Bone marrow (tissue), 2 donors: ENCODE data around the gene DDX25.
"Not testable (repeated sequence)": the region's sequence is repeated elsewhere in the genome, so short reads cannot be mapped to it uniquely, and the experiment has no call there.

Experiments
- DNase-seq, 2 donors: peaks; one replicate each; lab custom pipeline; 2025; lab: John Stamatoyannopoulos, UW

The DDX25 gene

DNA sequence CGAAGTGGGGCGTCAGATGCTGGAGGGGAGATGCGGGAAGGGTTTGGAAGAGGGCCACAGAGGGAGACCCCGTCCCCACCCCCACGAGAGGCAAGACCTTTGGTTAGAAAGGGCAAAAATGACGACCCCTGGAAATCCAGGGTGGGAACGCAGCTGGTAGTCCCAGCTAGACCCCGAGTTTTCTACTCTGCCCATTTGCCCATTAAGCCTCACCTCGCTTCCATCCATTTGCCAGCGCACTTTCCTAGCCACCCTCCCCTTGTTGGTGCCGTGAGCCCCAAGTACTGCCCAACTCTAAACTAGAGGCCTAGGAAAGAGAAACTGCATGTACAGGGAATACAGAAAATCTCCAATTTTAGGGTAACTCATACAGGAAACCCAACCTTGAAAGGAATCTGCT lies 370 bp downstream of the DDX25 start:
- no peak for DNase-seq

DNA sequence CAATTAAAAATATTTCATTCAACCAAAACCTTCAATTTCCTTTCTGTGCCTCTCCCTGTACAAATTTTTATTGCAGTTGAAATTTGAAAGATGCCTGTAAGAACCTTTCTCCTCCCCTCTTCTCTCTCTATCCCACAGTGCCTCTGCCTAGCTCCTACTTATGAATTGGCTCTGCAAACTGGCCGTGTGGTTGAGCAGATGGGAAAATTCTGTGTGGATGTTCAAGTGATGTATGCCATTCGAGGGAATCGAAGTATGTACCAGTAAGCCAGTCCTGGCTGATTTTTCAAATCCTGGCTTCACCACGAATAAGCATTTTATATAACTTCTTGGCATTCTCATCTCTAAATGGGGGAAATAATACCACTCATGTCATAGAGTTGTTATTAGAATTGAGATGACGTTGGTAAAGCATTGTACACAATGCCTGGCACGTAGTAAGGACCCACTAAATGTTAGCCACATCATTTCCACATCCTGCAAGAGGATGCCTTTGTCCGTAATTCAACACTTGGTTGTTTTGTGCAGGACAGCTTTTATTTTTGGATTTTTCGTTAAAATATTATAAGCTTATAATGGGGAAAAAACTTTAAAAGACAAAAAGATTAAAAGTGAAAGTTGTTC lies 6.0 kb downstream of the DDX25 start:
- DNase-seq: no peak

DNA sequence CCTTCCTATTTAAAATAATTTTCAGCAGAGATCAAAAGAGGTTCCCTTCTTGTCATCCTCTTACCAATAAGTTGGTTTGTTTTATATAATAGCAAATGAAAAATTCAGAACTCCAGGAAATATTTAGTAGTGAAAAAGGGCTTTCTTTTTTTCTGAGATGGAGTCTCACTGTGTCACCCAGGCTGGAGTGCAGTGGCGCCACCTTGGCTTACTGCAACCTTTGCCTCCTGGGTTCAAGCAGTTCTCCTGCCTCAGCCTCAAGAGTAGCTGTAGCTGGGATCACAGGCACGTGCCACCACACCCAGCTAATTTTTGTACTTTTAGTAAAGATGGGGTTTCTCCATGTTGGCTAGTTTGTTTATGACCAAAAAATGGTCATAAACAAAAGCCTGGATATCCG lies 10.3 kb downstream of the DDX25 start:
- not testable (repeated sequence) for DNase-seq

DNA sequence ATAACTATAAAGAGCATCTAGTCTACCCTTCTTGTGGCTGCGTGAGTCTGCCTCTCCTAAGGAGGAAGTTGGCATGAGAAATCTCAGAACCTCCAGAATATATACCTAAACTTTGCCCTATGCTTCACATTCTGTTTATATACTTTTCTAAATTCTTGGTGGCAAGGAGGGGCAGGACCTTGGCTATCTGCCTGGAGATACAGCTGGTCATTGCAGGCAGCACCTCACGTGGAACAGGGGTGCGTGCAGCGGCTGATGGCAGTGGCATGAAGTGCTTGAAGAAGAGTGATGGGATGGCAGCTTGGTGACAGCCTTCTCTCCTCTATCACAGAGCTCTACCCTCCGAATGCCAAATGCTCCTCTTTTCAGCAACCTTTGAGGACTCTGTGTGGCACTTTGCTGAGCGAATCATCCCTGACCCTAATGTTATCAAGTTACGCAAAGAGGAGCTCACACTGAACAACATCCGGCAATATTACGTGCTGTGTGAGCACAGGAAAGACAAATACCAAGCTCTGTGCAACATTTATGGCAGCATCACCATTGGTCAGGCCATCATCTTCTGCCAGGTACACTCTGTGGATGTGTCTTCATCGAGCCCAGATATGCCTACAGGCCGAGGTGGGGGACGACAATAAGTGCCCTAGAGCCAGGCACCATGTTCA lies 12.5 kb downstream of the DDX25 start:
- no peak for DNase-seq

DNA sequence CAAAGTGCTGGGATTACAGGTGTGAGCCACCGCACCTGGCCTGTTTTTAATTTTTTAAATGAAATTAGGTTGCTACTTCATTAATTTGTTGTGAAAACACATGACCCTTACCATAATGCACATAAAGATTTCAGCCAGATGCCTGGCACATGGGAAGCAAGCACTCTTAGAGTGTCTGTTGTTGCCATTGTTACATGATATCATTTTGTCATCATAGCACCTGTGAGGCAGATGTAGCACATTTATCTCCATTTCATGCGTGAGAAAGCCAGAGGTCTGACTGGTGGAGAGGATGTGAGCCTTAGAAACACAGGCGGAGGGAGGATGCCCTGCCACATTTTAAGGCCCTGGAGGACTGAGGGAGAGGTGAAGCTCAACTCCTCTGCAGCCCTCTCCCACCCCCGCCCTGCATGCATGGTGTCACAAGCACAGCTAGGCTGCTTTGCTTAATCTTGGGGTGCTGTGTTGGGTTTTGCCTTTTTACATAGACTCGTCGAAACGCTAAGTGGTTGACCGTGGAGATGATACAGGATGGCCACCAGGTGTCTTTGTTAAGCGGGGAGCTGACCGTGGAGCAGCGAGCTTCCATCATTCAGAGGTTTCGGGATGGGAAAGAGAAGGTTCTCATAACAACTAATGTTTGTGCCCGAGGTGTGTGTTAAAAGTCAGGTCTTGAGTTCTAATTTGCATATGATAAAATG lies 14.0 kb downstream of the DDX25 start:
- no peak for DNase-seq

DNA sequence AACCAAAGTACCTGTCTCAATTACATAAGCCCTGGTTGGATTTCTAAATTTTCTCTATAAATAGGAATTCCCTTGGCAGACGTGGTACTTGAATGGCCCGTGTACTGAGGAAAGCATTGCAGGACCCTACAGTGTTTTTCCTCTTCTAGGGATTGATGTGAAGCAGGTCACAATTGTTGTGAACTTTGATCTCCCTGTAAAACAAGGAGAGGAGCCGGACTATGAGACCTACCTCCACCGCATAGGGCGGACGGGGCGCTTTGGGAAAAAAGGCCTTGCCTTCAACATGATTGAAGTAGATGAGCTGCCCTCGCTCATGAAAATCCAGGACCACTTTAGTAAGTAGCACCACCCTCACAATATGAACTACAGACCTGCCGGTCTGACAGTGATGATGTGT lies 16.7 kb downstream of the DDX25 start:
- DNase-seq: no peak

DNA sequence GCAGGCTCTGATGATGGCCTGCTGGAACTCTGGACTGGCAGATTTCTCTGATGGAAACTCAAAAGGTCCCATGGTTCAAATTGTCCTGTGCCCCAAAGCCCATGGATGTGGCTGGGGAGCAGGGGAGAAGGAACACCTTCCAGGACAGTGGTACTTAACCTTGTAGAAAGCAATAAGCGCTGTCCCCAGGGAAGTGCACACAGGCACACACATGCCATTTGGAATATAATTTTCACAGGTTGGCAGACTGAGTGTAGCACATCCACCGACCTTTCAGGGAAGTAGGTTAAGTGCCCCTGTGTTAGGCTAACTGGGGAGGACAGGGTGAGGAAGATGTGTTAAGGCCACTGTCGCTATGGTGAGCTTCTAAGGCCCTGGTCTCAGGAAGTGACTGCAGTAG lies 17.8 kb downstream of the DDX25 start:
- DNase-seq: no peak

DNA sequence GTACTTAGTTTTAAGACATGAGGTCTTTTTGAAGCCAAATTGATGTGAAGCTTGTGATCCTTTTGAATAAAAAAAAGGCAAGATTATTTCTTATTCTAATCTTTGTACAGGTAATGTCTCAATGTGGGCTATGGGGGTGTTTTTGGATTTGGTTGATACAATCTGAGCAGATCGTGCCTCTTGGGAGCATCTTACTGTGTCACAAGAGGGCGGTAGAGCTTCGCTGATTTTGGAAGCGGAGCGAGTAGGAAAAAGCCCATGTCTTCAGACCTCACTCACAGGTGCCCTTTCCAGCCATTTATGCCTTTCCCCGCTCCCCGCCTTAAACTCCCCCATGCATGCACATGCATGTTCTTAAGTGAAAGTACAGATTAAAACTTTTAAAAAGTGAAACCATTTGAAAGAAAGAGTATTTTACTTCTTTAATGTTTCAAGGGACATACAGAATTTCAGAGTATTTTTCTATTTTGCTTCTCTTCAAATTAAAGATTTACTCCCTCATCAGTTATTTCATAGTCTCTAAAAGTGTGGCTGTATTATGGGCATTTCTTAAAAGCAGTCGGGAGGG lies 18.8 kb downstream of the DDX25 start:
- peak in 1 of 2 donors; percentile 27 for DNase-seq

DNA sequence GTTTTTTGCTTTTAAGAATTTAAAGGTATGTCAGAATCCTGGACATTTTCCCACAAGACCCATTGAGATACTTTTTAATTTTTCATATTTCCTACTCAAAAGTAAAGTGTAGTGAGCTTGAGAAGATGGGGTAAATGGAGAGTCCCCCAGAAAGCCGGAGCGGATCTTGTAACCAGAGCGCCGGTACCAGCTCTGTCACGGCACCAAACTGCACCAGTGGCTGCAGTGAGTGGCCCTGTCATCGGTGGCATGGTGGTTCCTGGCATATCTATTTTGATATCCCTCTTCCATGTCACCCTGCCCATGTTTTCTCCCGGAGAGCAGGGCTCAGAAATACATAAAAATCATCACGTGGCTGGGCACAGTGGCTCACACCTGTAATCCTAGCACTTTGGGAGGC lies 19.3 kb downstream of the DDX25 start:
- no peak for DNase-seq

DNA sequence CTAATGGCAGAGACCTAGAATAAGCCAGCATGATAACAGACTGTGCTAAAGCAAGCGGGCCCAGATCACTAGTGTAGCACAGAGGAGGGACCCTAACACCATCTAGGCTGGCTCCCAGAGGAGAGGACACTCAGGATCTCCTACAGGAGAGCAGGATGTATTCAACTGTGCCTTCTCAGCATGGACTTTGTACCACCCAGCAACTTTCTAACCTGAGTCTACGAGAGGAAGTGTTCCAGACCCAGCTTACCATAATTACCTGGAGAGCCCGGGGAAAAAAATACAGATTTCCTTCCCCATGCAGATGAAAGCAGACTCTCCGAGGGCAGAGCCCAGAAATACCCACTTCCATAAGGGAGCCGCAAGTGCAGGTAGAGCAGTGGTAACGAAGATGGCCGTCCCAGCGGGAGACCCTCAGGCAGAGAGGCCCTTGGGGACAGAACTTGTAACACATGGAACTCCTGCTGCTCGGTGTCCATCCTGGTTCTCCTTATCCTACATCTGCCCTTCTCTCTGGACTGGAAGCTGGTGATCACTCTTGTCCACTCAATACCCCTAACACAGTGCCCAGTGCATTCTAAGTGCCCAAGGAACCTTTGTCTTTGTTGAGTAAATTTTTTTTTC lies 20.2 kb downstream of the DDX25 start:
- no peak for DNase-seq

DNA sequence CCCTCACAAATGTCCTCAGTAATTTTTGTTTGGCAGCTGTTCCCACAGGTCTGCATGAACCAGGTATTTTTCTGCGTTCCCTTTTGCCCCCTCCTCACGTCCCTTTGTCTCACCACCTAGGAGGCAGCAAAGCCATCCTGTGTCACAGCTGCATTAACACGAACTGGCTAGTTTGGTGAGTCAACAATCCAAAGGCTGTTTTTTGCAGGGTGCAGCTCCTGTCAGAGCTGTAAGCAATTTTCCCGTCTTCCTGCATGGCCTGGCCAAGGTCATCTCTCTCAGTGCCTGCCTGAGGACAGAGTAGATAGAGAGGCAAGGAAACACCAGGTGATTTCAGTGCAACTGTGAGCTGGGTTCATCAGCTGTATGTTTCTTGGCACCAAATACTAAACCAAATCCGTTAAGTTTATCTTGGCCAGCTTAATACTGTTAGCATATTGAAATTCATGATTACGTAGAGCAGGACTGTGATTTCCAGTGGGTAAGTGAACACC lies 21.0 kb downstream of the DDX25 start:
- DNase-seq: no peak

DNA sequence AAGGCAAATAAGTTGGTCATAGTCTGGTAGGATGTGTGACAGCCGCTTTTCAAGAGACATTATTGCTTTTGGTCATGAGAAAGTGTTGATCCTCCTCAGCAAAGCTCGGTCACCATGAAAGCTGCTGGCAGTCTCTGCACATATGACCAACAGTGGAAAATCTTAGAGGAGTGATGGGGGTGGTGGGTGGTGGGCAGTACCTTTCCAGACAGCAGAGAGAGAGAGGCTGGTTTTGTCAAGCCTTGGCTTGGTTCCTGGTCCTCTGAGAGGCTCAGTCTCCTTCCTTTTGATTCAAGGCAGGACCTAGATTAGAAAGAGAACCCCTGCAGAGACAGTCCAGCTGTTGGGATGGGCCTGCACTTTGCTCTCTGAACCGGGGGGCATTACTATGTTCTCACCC lies 21.5 kb downstream of the DDX25 start:
- DNase-seq: no peak

DNA sequence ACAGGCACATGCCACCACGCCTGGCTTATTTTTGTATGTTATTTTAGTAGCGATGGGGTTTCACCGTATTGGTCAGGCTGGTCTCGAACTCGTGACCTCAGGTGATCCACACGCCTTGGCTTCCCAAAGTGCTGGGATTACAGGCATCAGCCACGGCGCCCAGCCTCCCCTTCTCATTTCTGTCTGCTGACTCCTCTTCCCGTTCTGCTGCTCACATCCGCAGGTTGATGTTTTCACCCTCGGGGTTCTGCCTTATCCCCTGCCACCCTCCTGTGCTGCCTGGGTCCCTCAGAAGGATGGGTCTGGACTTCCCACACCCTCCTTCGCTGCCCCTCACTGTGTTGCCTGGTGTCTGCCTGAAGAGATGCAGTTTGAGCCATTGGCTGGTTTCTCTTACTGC lies 22.4 kb downstream of the DDX25 start:
- no peak for DNase-seq

DNA sequence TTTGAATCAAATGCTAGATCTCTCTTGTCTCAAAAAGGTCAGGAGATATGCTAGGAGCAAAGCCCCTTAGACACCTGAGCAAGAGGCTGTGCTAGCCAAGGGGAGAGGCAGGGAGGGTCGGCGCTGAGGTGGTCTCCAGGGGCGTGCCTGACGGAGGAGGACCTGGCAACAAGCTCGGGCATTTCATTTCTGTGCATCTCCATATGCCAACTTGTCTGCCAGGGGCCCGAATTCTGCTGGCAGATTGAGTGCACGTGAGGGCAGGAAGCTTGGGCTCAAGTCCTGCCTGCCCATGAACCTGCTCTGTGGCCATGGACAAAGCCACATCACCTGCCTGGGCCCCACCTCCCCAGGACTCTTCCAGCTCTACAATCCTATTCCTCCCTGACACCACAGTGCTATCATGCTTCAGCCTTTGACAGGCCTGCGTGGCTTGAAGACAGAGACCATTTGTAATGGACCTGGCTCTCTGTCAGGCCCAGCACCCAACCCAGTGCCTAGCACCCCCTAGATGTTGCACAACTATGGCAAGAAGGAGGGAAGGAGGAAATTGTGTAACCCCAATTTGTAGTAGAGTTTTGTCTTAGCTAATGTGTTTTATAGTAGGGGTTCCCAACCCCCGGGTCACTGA lies 25.3 kb downstream of the DDX25 start:
- DNase-seq: no peak

DNA sequence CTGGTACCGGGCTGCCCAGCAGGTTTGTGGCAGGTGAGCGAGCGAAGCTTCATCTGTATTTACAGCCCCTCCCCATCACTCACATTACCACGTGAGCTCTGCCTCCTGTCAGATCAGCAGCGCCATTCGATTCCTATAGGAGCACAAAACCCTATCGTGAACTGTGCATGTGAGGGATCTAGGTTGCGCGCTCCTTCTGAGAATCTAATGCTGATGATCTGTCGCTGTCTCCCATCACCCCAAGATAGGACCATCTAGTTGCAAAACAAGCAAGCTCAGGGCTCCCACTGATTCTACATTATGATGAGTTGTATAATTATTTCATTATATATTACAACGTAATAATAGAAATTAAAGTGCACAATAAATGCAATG lies 25.8 kb downstream of the DDX25 start:
- no peak for DNase-seq

DNA sequence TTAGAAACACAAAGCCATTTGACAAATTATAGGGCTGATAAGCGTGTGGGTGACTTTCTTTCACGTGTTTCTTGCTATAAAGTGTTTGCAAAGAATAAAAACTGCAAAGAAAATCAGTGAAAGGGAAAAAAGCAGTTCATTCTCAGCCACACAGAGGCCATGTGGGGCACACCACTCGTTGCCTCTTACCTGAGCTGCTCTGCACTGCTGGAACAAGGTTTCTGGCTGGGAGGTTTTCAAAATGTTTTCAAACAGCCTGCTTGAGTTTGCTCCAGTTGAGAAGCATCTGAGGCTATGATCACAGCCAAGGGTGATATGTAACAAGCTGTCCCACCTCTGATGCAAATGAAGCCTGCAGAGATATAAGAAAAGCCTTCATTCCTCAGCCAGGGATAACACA lies 26.8 kb downstream of the DDX25 start:
- DNase-seq: no peak

DNA sequence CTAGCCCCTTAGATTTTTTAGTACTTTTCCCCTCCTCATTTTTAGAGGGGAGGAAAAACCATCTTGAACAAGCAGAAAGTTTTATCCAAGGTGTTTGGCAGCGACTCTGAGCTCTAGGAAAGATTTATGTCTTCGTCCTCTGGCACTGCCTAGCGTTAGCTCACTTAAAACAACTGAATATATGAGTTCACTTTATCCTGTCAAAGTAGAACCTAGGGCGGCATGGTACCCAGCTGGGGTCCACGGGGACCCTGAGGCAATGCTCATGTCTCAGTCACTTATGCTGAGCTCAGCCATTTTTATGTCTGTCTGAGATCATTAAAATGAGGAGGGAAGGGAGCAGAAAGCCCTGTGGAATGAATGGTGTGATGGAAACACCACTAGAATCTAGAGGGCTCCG lies 27.4 kb downstream of the DDX25 start:
- no peak for DNase-seq

DNA sequence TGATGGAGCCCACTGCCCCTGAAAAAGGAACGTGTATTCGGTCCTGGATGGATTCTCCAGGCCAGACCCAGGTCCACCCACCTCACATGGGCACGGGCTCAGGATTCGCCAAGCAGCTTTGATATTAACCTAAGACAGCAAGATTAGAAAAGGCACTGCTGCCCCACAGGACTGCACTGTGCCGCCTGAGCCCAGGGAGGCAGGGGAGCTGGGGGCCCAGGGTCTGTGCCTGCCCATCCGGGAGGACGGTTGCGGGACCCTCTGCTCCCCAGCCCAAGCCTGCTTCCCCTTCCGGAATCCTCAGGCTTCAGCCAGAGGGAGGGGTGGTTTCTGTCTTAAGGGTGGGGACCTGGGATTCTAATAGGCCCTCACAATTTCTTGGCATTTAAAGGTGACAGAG lies 28.0 kb downstream of the DDX25 start:
- DNase-seq: no peak

DNA sequence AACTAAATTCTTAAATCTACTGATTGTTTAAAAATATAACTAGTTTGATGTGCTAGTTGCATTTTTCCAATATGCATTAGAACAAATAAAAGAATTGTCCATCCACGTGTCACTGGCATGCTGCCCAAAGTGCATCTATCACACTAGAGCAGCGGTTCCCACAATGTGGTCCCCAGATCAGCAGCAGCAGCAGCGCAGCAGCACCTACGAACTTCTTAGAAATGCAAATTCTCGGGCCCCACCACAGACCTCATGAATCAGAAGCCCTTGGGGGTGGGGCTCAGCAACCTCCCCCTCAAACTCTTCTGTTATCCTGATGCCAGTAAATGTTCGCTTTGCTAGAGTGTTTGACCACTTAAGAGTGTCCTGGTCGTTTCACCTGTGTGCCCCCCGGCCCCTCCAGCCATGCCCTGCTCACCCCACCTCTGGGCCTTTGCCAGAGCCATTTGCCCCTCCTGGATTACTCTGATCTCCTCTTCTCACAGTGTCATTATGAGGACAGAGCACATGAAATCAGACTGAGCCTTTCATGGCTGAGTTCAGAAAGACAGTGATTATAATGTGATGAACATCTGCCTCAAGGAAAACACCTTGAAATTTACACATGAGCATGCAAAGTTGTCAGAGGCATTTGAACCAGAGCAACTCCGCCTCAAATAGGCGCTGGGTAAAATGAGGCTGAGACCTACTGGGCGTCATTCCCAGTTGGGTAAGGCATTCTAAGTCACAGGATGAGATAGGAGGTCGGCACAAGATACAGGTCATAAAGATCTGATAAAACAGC lies 28.9 kb downstream of the DDX25 start:
- DNase-seq: no peak

DNA sequence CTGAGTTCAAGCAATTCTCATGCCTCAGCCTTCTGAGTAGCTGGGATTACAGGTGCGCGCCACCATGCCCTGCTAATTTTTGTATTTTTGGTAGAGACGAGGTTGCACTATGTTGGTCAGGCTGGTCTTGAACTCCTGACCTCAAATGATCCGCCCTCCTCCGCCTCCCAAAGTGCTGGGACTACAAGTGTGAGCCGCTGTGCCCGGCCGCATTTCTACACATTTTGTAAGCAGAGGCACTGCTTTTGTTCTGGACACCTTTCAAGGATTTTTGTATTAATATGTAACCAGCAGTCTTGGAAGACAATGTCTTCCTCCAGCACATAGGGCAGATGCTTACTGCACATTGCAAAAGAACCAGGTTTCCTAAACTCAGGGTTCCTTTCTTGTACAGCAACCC lies 30.2 kb downstream of the DDX25 start:
- DNase-seq: no peak

DNA sequence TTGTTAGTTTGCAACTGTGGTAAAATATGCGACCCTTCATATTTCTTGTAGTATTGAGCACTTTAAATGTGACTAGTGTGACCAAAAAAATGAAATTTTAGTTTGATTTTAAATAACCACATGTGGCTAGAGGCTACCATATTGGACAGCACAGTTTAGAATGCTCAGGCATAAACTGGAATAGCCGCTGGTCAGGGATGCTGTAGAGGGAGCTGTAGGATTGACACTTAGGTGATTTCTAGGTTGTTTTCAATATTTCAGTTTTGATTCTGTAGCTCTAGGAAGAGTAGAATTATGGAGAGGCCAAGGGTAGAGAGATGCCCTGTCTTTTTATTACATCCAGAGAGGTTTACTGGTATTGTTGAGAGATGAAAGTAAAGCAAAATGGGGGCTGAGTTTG lies 30.7 kb downstream of the DDX25 start:
- DNase-seq: no peak
